ENCODE measurements around the gene TPST2.

Gene TPST2

GRCh38 chr22:26552466-26552865, 37.5 kb downstream of the TPST2 start:
- Histone ChIP-seq H3K4me1 (ENCODE audit: low read length) (no peaks in the 10 kb centered on the region), H3K9ac (ENCODE audit: low read length) (no peak overlapping the region), H3K27me3 (ENCODE audit: low read depth, low read length) (no peaks in the 10 kb centered on the region), H3K9me3 (ENCODE audit: insufficient read depth, low read length) (no peaks in the 10 kb centered on the region), H3K79me2 (ENCODE audit: low read length) (no peaks in the 10 kb centered on the region), H2AFZ (ENCODE audit: low read depth, low read length) (no peak overlapping the region), H3K27ac (ENCODE audit: low read length) (no peak overlapping the region), H3K4me3 (ENCODE audit: low read length) (no peak overlapping the region), H4K20me1 (ENCODE audit: insufficient read depth, low read length) (no peaks in the 10 kb centered on the region), H3K4me2 (ENCODE audit: low read length) (no peak overlapping the region), H3K36me3 (replicated peaks; ENCODE audit: low read depth, low read length) (no peaks in the 10 kb centered on the region)
- TF ChIP-seq EZH2phosphoT487 (IDR thresholded peaks at IDR 0.05; ENCODE audit: low read depth): no peak
- TF ChIP-seq, protein P1, sequence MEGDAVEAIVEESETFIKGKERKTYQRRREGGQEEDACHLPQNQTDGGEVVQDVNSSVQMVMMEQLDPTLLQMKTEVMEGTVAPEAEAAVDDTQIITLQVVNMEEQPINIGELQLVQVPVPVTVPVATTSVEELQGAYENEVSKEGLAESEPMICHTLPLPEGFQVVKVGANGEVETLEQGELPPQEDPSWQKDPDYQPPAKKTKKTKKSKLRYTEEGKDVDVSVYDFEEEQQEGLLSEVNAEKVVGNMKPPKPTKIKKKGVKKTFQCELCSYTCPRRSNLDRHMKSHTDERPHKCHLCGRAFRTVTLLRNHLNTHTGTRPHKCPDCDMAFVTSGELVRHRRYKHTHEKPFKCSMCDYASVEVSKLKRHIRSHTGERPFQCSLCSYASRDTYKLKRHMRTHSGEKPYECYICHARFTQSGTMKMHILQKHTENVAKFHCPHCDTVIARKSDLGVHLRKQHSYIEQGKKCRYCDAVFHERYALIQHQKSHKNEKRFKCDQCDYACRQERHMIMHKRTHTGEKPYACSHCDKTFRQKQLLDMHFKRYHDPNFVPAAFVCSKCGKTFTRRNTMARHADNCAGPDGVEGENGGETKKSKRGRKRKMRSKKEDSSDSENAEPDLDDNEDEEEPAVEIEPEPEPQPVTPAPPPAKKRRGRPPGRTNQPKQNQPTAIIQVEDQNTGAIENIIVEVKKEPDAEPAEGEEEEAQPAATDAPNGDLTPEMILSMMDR (IDR thresholded peaks at IDR 0.05; ENCODE audit: low read depth, low read length): no peak

DNA sequence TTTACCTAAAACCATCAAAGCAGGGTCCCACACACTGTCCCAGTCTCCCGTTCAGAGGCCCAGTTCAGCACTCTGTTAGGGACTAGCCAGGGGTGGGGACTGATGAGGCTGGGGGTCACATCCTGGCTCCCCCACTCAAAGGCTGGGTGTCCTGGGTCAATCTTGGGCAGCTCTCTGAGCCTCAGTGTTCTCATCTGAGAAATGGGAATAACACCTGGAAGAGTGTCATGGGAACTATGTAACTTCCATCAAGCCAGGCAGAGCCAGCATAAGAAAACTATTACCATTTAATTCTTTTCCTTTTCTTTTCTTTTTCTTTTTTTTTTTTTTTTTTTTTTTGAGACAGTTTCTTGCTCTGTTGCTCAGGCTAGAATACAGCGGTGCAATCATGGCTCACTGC, 38.4 kb downstream of the TPST2 start:
- no peaks in the 10 kb centered on the region for H3K4me1 ChIP-seq (ENCODE audit: low read length)
- H3K9me3 ChIP-seq (ENCODE audit: insufficient read depth, low read length): no peaks in the 10 kb centered on the region
- no peak overlapping the region for H3K27ac ChIP-seq (ENCODE audit: low read length)
- TF ChIP-seq, protein P1 (IDR thresholded peaks at IDR 0.05; ENCODE audit: low read depth, low read length): no peak
- TF ChIP-seq EZH2phosphoT487 (IDR thresholded peaks at IDR 0.05; ENCODE audit: low read depth): no peak
- H3K4me2 ChIP-seq (ENCODE audit: low read length): no peak overlapping the region
- no peak overlapping the region for H2AFZ ChIP-seq (ENCODE audit: low read depth, low read length)
- no peaks in the 10 kb centered on the region for H3K27me3 ChIP-seq (ENCODE audit: low read depth, low read length)
- no peak overlapping the region for H3K4me3 ChIP-seq (ENCODE audit: low read length)
- H4K20me1 ChIP-seq (ENCODE audit: insufficient read depth, low read length): no peaks in the 10 kb centered on the region
- H3K9ac ChIP-seq (ENCODE audit: low read length): no peak overlapping the region
- no peaks in the 10 kb centered on the region for H3K79me2 ChIP-seq (ENCODE audit: low read length)
- H3K36me3 ChIP-seq (replicated peaks; ENCODE audit: low read depth, low read length): no peaks in the 10 kb centered on the region

DNA sequence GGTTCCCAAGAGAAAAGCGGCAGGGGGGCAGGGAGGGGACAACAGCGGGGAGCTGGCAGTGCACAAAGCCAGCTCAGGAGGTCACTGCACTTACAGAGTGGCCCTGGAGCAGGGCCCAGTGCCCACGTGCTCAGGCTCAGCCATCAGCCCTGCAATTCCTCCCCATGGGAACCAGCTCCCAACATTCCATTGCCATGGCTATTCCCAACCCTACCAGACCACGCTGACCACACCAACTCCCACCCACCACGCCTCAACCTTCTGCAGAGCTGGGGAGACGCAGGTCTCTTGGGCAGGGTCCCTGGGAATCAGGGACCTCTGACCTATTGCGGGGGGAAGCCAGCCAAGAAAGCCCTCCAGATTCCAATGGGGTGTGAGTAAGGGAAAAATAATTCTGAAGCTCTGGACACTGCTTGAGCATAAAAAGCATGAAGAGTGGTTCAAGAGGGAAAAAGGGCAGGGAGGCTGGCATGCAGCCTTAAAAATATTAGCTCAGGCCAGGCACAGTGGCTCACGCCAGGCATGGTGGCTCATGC, 39.4 kb downstream of the TPST2 start:
- Histone ChIP-seq H3K27me3 (ENCODE audit: low read depth, low read length) (no peaks in the 10 kb centered on the region), H3K4me3 (ENCODE audit: low read length) (no peak overlapping the region), H4K20me1 (ENCODE audit: insufficient read depth, low read length) (no peaks in the 10 kb centered on the region), H3K27ac (ENCODE audit: low read length) (no peak overlapping the region), H2AFZ (ENCODE audit: low read depth, low read length) (no peak overlapping the region), H3K36me3 (replicated peaks; ENCODE audit: low read depth, low read length) (no peaks in the 10 kb centered on the region), H3K79me2 (ENCODE audit: low read length) (no peaks in the 10 kb centered on the region), H3K4me1 (ENCODE audit: low read length) (no peaks in the 10 kb centered on the region), H3K9me3 (ENCODE audit: insufficient read depth, low read length) (no peaks in the 10 kb centered on the region), H3K4me2 (ENCODE audit: low read length) (no peak overlapping the region), H3K9ac (ENCODE audit: low read length) (no peak overlapping the region)
- TF ChIP-seq EZH2phosphoT487 (IDR thresholded peaks at IDR 0.05; ENCODE audit: low read depth): no peak
- TF ChIP-seq, protein P1 (IDR thresholded peaks at IDR 0.05; ENCODE audit: low read depth, low read length): no peak

- Histone ChIP-seq H3K4me2 (ENCODE audit: low read length) (no peak overlapping the region), H3K27ac (ENCODE audit: low read length) (no peak overlapping the region), H3K4me3 (ENCODE audit: low read length) (no peak overlapping the region), H3K36me3 (replicated peaks; ENCODE audit: low read depth, low read length) (no peaks in the 10 kb centered on the region), H3K4me1 (ENCODE audit: low read length) (no peaks in the 10 kb centered on the region), H4K20me1 (ENCODE audit: insufficient read depth, low read length) (no peaks in the 10 kb centered on the region), H2AFZ (ENCODE audit: low read depth, low read length) (no peak overlapping the region), H3K27me3 (ENCODE audit: low read depth, low read length) (no peaks in the 10 kb centered on the region), H3K9ac (ENCODE audit: low read length) (no peak overlapping the region), H3K79me2 (ENCODE audit: low read length) (no peaks in the 10 kb centered on the region), H3K9me3 (ENCODE audit: insufficient read depth, low read length) (no peaks in the 10 kb centered on the region)
- TF ChIP-seq, protein P1 (IDR thresholded peaks at IDR 0.05; ENCODE audit: low read depth, low read length): no peak
- no peak for TF ChIP-seq EZH2phosphoT487 (IDR thresholded peaks at IDR 0.05; ENCODE audit: low read depth)
Observed at GRCh38 chr22:26549902-26550497, 39.9 kb downstream of the TPST2 start.
